Chondrocyte (in vitro differentiated cells): ENCODE measurements around the gene AEN. TPM values are rescaled to one million over a fixed set of nuclear protein-coding genes. Genes with fewer than 3 reads are reported as not detected.

Experiments
- microRNA-seq: library from miRNA; unstranded; fragments of <30 nt; microRNA quantifications from one replicate; pipeline ENCODE4 v1.2.0, GENCODE V29; 2020; ENCODE audit warnings: borderline number of aligned reads
- total RNA-seq: library from RNA; stranded (reverse); gene quantifications from 3 replicates; pipeline ENCODE4 v1.2.1, GENCODE V29; 2021

The AEN gene
- total RNA-seq, 1 donor from 2014 or later: 30.2 TPM

Small RNA genes within 50 kb of the gene (microRNA-seq; reads per million reads assigned to microRNA genes)
- gene MIR1179 (2.2 reads per million), gene MIR3529 (not detected), gene MIR7-2 (not detected)

Other genes with a start within 250 kb of the AEN start
- 12.7 to 15.7 TPM (median 13.7 TPM) in 3 replicates for gene MRPL46, start 154.0 kb upstream of the AEN start, total RNA-seq
- 38.1 to 46.7 TPM (median 42.0 TPM) in 3 replicates for gene MRPS11, start 153.6 kb upstream of the AEN start, total RNA-seq
- gene DET1, start 74.7 kb upstream of the AEN start, total RNA-seq: 4.1 to 6.4 TPM (median 4.7 TPM) in 3 replicates
- 3.8 to 4.5 TPM (median 4.5 TPM) in 3 replicates for gene ISG20, start 17.7 kb downstream of the AEN start, total RNA-seq
- gene ACAN, start 182.1 kb downstream of the AEN start, total RNA-seq: 21.5 to 176 TPM (median 171 TPM) in 3 replicates